Astrocyte (in vitro differentiated cells and primary cell): Measurements from ENCODE around the gene FFAR4. TPM values are rescaled to one million over a fixed set of nuclear protein-coding genes. Genes with fewer than 3 reads are reported as not detected.

Source experiments
- DNase-seq: peaks from one replicate; pipeline ENCODE4 v3.0.0-alpha.2; 2010; ENCODE audit warnings: low read depth
- FAIRE-seq: peaks from 2 replicates; lab custom pipeline; 2011; peaks lifted over from hg19 to GRCh38; lab: Jason Lieb, UNC
- H2AFZ ChIP-seq: 2 replicates; pipeline ENCODE4 v1.6.0; 2012; ENCODE audit warnings: low read depth, low read length, inconsistent platforms
- H3K27ac ChIP-seq: 2 replicates; pipeline ENCODE4 v1.5.1; 2011; ENCODE audit warnings: low read depth, low read length, inconsistent platforms
- H3K27me3 ChIP-seq: 2 replicates; pipeline ENCODE4 v1.6.0; 2011; ENCODE audit warnings: low read length, inconsistent platforms; ENCODE audit not compliant: insufficient read depth
- H3K36me3 ChIP-seq: 2 replicates; pipeline ENCODE4 v1.5.1; 2011; ENCODE audit warnings: low read length, inconsistent platforms; ENCODE audit not compliant: insufficient read depth
- H3K4me1 ChIP-seq: 2 replicates; pipeline ENCODE4 v1.5.1; 2011; ENCODE audit warnings: low read length, inconsistent platforms; ENCODE audit not compliant: insufficient read depth
- H3K4me2 ChIP-seq: 2 replicates; pipeline ENCODE4 v1.6.0; 2012; ENCODE audit warnings: low read length, inconsistent platforms
- H3K4me3 ChIP-seq: 2 replicates; pipeline ENCODE4 v1.5.1; 2011; ENCODE audit warnings: low read depth, mild to moderate bottlenecking, low read length, inconsistent platforms; ENCODE audit not compliant: insufficient read depth
- H3K79me2 ChIP-seq: 2 replicates; pipeline ENCODE4 v1.6.0; 2012; ENCODE audit warnings: mild to moderate bottlenecking, low read length, inconsistent platforms; ENCODE audit not compliant: insufficient read depth
- H3K9ac ChIP-seq: 2 replicates; pipeline ENCODE4 v1.6.0; 2012; ENCODE audit warnings: mild to moderate bottlenecking, low read length, inconsistent platforms
- H3K9me3 ChIP-seq: 2 replicates; pipeline ENCODE4 v1.5.1; 2012; ENCODE audit warnings: low read depth, mild to moderate bottlenecking, low read length, inconsistent platforms; ENCODE audit not compliant: insufficient read depth
- H4K20me1 ChIP-seq: 2 replicates; pipeline ENCODE4 v1.6.0; 2012; ENCODE audit warnings: low read length, inconsistent platforms; ENCODE audit not compliant: insufficient read depth
- H3K27ac Mint-ChIP-seq: one replicate; pipeline ENCODE4 v1.8.0; 2021; ENCODE audit warnings: mild to moderate bottlenecking, mixed read lengths; ENCODE audit not compliant: unreplicated experiment
- H3K27me3 Mint-ChIP-seq: one replicate; pipeline ENCODE4 v1.8.0; 2021; ENCODE audit warnings: low read depth, mixed read lengths; ENCODE audit not compliant: unreplicated experiment
- H3K36me3 Mint-ChIP-seq: one replicate; pipeline ENCODE4 v1.8.0; 2021; ENCODE audit warnings: low read depth, mixed read lengths; ENCODE audit not compliant: unreplicated experiment
- H3K4me1 Mint-ChIP-seq: one replicate; pipeline ENCODE4 v1.8.0; 2021; ENCODE audit warnings: low read depth, mixed read lengths; ENCODE audit not compliant: unreplicated experiment
- H3K4me3 Mint-ChIP-seq: one replicate; pipeline ENCODE4 v1.8.0; 2021; ENCODE audit warnings: mild to moderate bottlenecking, moderate library complexity, mixed read lengths; ENCODE audit not compliant: unreplicated experiment
- H3K9me3 Mint-ChIP-seq: one replicate; pipeline ENCODE4 v1.8.0; 2021; ENCODE audit warnings: mild to moderate bottlenecking, mixed read lengths; ENCODE audit not compliant: unreplicated experiment
- EZH2 ChIP-seq: IDR thresholded peaks from 2 replicates; pipeline ENCODE4 v1.6.1; 2012; ENCODE audit warnings: mild to moderate bottlenecking, low read length, inconsistent platforms; ENCODE audit not compliant: insufficient read depth
- total RNA-seq: library from RNA; stranded (reverse); gene quantifications from 2 replicates; pipeline ENCODE4 v1.2.1, GENCODE V29; 2021
- TF ChIP-seq, protein P1 (sequence below): IDR thresholded peaks from 2 replicates; pipeline ENCODE4 v1.5.1; 2011; ENCODE audit warnings: low read depth, mild to moderate bottlenecking, inconsistent platforms, low read length, moderate library complexity; ENCODE audit not compliant: insufficient read depth

Gene FFAR4
- total RNA-seq, 1 donor from 2014 or later: not detected

DNA sequence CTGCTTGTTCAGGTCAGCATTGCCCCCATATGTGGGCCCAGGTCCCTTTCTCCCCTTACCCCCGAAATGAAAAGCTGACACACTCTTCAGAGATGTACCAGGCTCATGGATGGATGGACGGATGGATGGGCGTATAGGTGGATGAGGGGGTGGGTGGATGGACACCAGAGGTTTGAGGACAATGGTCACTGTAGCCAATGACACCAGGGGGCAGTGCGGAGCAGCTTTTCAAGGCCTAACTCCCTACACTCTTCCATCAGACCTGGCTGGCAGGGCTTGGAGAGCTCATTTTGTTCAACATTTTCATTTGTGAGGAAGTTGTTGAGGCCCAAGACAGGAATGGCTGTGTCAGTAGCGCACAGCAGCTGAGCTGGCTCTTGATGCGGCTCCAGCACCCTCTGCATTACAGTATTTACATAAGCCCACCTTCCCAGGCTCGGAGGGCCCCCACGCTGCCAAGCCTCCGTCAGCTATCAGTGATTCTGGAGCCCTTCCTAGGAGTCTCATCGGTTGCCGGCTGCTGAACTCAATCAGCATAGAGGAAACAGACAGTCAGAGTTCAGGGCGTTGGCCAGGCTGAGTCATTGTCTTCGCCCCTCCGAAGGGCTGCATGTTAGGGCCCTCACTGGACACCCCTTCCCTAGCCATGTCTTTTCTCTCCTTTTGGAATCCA, 11.6 kb upstream of the FFAR4 start:
- H3K4me3 Mint-ChIP-seq: no peak overlapping the region
- H3K27ac Mint-ChIP-seq: peak overlapping the region; percentile 47
- Histone ChIP-seq H3K4me3 (no peak overlapping the region), H3K27ac (no peak overlapping the region), H4K20me1 (no peaks in the 10 kb centered on the region), H3K36me3 (no peaks in the 10 kb centered on the region), H3K4me2 (no peak overlapping the region), H3K79me2 (no peaks in the 10 kb centered on the region), H2AFZ (peak overlapping the region; percentile 26), H3K9ac (no peak overlapping the region), H3K27me3 (peaks cover 2% of the 10 kb centered on the region), H3K4me1 (peaks cover 4% of the 10 kb centered on the region), H3K9me3 (no peaks in the 10 kb centered on the region)
- no peaks in the 10 kb centered on the region for H3K36me3 Mint-ChIP-seq
- H3K4me1 Mint-ChIP-seq: peaks cover 5% of the 10 kb centered on the region
- TF ChIP-seq EZH2: no peak
- TF ChIP-seq, protein P1, sequence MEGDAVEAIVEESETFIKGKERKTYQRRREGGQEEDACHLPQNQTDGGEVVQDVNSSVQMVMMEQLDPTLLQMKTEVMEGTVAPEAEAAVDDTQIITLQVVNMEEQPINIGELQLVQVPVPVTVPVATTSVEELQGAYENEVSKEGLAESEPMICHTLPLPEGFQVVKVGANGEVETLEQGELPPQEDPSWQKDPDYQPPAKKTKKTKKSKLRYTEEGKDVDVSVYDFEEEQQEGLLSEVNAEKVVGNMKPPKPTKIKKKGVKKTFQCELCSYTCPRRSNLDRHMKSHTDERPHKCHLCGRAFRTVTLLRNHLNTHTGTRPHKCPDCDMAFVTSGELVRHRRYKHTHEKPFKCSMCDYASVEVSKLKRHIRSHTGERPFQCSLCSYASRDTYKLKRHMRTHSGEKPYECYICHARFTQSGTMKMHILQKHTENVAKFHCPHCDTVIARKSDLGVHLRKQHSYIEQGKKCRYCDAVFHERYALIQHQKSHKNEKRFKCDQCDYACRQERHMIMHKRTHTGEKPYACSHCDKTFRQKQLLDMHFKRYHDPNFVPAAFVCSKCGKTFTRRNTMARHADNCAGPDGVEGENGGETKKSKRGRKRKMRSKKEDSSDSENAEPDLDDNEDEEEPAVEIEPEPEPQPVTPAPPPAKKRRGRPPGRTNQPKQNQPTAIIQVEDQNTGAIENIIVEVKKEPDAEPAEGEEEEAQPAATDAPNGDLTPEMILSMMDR: peak; percentile 61
- DNase-seq (peak; percentile 18), FAIRE-seq (no peak)
- no peaks in the 10 kb centered on the region for H3K9me3 Mint-ChIP-seq
- peaks cover 17% of the 10 kb centered on the region for H3K27me3 Mint-ChIP-seq

DNA sequence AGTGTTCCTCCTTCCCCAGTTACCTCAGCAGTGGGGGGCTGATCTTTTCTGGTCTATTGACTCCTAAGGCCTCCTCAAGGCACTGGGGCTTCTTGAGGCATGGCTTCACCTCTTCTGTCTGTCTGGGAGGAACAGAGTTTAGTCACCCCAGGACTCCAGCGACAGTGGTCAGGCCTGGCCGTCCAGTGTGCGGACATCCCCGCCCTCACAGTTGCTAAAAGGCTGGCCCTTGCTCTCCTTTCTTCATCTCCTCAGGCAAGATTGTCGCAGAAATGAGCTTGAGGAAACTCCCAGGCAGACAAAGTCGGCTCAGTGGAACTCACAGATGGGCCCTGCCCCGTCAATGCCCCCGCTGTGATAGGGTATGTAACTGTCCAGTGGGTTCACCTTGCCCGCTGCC, 7.0 kb upstream of the FFAR4 start:
- Histone ChIP-seq H2AFZ (no peak overlapping the region), H3K36me3 (no peaks in the 10 kb centered on the region), H3K4me1 (peaks cover 4% of the 10 kb centered on the region), H4K20me1 (no peaks in the 10 kb centered on the region), H3K27ac (no peak overlapping the region), H3K27me3 (peaks cover 17% of the 10 kb centered on the region), H3K79me2 (no peaks in the 10 kb centered on the region), H3K9ac (no peak overlapping the region), H3K4me2 (no peak overlapping the region), H3K4me3 (no peak overlapping the region), H3K9me3 (no peaks in the 10 kb centered on the region)
- no peak for DNase-seq
- no peak for FAIRE-seq
- peaks cover 5% of the 10 kb centered on the region for H3K4me1 Mint-ChIP-seq
- TF ChIP-seq, protein P1: no peak
- no peak for TF ChIP-seq EZH2
- no peak overlapping the region for H3K4me3 Mint-ChIP-seq
- no peak overlapping the region for H3K27ac Mint-ChIP-seq
- peaks cover 3% of the 10 kb centered on the region for H3K9me3 Mint-ChIP-seq
- peaks cover 28% of the 10 kb centered on the region for H3K27me3 Mint-ChIP-seq
- H3K36me3 Mint-ChIP-seq: no peaks in the 10 kb centered on the region

DNA sequence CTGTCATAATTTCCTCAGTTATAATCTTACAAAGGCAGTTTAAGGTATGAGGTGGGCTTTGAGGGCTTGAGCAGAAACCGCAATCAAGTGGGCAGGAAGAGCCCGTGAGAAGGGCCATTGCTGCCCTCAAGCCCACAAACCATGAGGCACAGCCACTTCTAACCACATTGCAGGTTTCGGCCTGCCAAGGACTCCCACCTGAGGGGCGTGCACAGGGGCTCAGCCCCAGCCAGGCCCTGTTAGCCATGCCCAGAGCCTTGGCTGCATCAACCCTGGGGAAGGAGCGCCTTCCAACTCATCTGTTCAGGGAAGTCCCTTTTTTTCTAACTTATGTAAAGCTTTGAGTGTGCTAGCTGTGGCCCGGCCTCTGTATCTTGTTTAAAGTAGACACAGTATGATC, 5.9 kb upstream of the FFAR4 start:
- no peak for FAIRE-seq
- no peak overlapping the region for H3K9ac ChIP-seq
- no peaks in the 10 kb centered on the region for H3K79me2 ChIP-seq
- no peak overlapping the region for H3K27ac ChIP-seq
- peaks cover 25% of the 10 kb centered on the region for H3K27me3 ChIP-seq
- H2AFZ ChIP-seq: no peak overlapping the region
- peaks cover 3% of the 10 kb centered on the region for H3K9me3 Mint-ChIP-seq
- H3K27me3 Mint-ChIP-seq: peaks cover 32% of the 10 kb centered on the region
- no peak for DNase-seq
- H3K27ac Mint-ChIP-seq: no peak overlapping the region
- H3K4me2 ChIP-seq: no peak overlapping the region
- H3K36me3 ChIP-seq: no peaks in the 10 kb centered on the region
- no peak overlapping the region for H3K4me3 ChIP-seq
- no peaks in the 10 kb centered on the region for H3K9me3 ChIP-seq
- TF ChIP-seq, protein P1: no peak
- no peak for TF ChIP-seq EZH2
- no peaks in the 10 kb centered on the region for H3K4me1 Mint-ChIP-seq
- no peaks in the 10 kb centered on the region for H3K4me1 ChIP-seq
- H3K4me3 Mint-ChIP-seq: no peak overlapping the region
- no peaks in the 10 kb centered on the region for H3K36me3 Mint-ChIP-seq
- H4K20me1 ChIP-seq: no peaks in the 10 kb centered on the region
